Measurements from ENCODE around the gene AJAP1. TPM values are rescaled to one million over a fixed set of nuclear protein-coding genes. Genes with fewer than 3 reads are reported as not detected.

AJAP1 gene
- total RNA-seq, 2 experiments from 2014 or later, result not detected

- Mint-ChIP-seq H3K36me3 (no peaks in the 10 kb centered on the region), H3K27me3 (no peaks in the 10 kb centered on the region), H3K4me3 (no peak overlapping the region), H3K9me3 (no peaks in the 10 kb centered on the region), H3K27ac (no peak overlapping the region), H3K4me1 (no peaks in the 10 kb centered on the region)
- no peak for DNase-seq
Observed at GRCh38 chr1:4781646-4782045, 127.2 kb downstream of the AJAP1 start.

DNA sequence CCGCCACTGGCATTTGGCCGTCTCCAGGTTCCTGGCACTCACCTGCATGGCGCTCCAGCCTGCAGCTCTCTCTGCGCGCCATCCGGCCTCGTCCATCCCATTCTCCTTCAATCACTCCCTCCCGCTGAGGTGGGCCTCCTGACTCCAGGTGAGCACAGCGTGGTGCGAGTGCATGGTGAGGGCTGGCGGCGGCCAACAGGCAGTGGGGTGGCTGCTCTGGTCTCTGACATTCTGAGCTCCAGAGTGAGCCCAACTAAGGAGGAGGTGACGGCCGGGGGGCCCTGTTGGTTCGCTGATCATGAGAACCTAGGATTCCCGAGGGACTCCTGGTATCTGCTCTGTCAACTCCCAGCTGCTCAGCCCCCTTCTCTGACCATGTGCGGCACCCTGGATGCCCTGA lies 130.4 kb downstream of the AJAP1 start:
- Mint-ChIP-seq H3K9me3 (no peaks in the 10 kb centered on the region), H3K27me3 (no peaks in the 10 kb centered on the region), H3K36me3 (no peaks in the 10 kb centered on the region), H3K4me1 (no peaks in the 10 kb centered on the region), H3K27ac (no peak overlapping the region), H3K4me3 (no peak overlapping the region)
- no peak for DNase-seq

- Mint-ChIP-seq H3K9me3 (no peaks in the 10 kb centered on the region), H3K27ac (peak overlapping the region; percentile 25), H3K36me3 (no peaks in the 10 kb centered on the region), H3K4me3 (no peak overlapping the region), H3K4me1 (no peaks in the 10 kb centered on the region), H3K27me3 (no peaks in the 10 kb centered on the region)
- no peak for DNase-seq
Observed at GRCh38 chr1:4786055-4786454, 131.6 kb downstream of the AJAP1 start.

GRCh38 chr1:4787551-4787950 lies 133.1 kb downstream of the AJAP1 start:
- Mint-ChIP-seq H3K27ac (no peak overlapping the region), H3K36me3 (no peaks in the 10 kb centered on the region), H3K4me1 (no peaks in the 10 kb centered on the region), H3K27me3 (no peaks in the 10 kb centered on the region), H3K4me3 (no peak overlapping the region), H3K9me3 (no peaks in the 10 kb centered on the region)
- DNase-seq, result no peak

GRCh38 chr1:4792565-4792964 lies 138.2 kb downstream of the AJAP1 start:
- DNase-seq, result no peak
- peaks cover 1% of the 10 kb centered on the region for H3K4me1 Mint-ChIP-seq
- H3K27ac Mint-ChIP-seq, result no peak overlapping the region
- H3K27me3 Mint-ChIP-seq, result no peaks in the 10 kb centered on the region
- no peaks in the 10 kb centered on the region for H3K9me3 Mint-ChIP-seq
- H3K36me3 Mint-ChIP-seq, result no peaks in the 10 kb centered on the region
- H3K4me3 Mint-ChIP-seq, result no peak overlapping the region

- no peak for DNase-seq
- no peaks in the 10 kb centered on the region for H3K9me3 Mint-ChIP-seq
- H3K27ac Mint-ChIP-seq, result no peak overlapping the region
- H3K4me3 Mint-ChIP-seq, result no peak overlapping the region
- H3K36me3 Mint-ChIP-seq, result no peaks in the 10 kb centered on the region
- H3K4me1 Mint-ChIP-seq, result peaks cover 1% of the 10 kb centered on the region
- no peaks in the 10 kb centered on the region for H3K27me3 Mint-ChIP-seq
Observed at GRCh38 chr1:4794020-4794780, 139.8 kb downstream of the AJAP1 start.

GRCh38 chr1:4796161-4797015 lies 142.0 kb downstream of the AJAP1 start:
- Mint-ChIP-seq H3K27ac (no peak overlapping the region), H3K9me3 (no peaks in the 10 kb centered on the region), H3K36me3 (no peaks in the 10 kb centered on the region), H3K4me3 (no peak overlapping the region), H3K27me3 (peaks cover 10% of the 10 kb centered on the region), H3K4me1 (peaks cover 1% of the 10 kb centered on the region)
- DNase-seq, result no peak

- Mint-ChIP-seq H3K4me1 (peaks cover 1% of the 10 kb centered on the region), H3K27me3 (peaks cover 10% of the 10 kb centered on the region), H3K27ac (no peak overlapping the region), H3K36me3 (no peaks in the 10 kb centered on the region), H3K4me3 (no peak overlapping the region), H3K9me3 (no peaks in the 10 kb centered on the region)
- DNase-seq, result no peak
Observed at GRCh38 chr1:4797016-4797410, 142.6 kb downstream of the AJAP1 start.

GRCh38 chr1:4797429-4797828 lies 143.0 kb downstream of the AJAP1 start:
- H3K27me3 Mint-ChIP-seq, result peaks cover 10% of the 10 kb centered on the region
- no peaks in the 10 kb centered on the region for H3K9me3 Mint-ChIP-seq
- H3K36me3 Mint-ChIP-seq, result no peaks in the 10 kb centered on the region
- H3K27ac Mint-ChIP-seq, result no peak overlapping the region
- peaks cover 1% of the 10 kb centered on the region for H3K4me1 Mint-ChIP-seq
- no peak for DNase-seq
- H3K4me3 Mint-ChIP-seq, result no peak overlapping the region

DNA sequence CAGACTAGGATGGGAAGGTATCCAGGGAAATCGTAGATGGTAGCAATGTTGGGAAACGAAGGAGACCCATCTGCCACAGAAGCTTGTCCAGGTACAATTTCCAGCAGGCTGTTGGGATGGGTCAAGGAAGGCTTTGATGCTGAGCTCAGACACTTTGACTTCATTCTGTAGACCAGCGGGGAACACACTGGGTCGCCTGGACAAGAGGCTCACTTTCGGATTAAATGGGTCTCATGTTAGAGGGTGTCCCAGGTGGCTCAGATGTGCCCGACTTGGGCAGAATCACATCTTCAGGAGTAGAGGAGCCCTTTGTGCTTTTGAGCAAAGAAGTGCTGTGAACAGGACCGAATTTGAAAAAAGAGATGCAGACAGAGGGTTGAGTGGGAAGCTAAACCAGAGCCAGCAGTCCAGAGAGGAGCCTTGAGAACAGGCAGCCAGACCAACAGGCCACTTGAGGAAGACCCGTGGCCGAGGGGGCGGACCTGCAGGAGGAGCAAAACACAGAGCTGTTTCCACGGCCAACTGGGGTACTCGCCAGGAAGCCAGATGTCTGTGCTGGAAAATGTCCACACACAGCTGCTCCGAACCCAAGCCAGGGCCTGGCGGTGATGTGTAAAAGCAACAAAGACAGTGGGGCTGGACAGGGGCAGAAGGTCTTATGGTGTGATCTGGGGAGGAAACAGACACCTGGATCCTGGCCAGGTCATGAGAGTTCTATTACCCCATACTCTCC lies 146.9 kb downstream of the AJAP1 start:
- H3K27ac Mint-ChIP-seq, result no peak overlapping the region
- no peak overlapping the region for H3K4me3 Mint-ChIP-seq
- peaks cover 21% of the 10 kb centered on the region for H3K27me3 Mint-ChIP-seq
- DNase-seq, result no peak
- peaks cover under 1% of the 10 kb centered on the region for H3K9me3 Mint-ChIP-seq
- peaks cover 1% of the 10 kb centered on the region for H3K4me1 Mint-ChIP-seq
- no peaks in the 10 kb centered on the region for H3K36me3 Mint-ChIP-seq

DNA sequence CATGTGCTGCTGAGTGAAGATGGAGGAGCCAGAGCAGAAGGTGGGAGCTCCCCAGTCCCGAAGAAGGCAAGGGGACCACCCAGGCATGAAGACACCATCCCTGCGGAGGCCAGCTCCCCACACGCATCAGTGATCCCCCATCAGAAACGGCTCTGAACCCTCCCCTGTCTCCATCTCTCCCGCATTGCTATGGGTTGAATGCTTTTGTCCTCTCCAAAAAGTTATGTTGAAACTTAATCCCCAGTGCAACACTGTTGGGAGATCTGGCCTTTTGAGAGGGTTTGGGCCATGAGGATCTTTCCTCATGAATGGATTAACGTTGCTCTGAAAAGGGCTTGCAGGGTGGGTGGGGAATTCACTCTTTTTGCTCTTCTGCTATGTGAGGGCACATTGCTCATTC lies 147.6 kb downstream of the AJAP1 start:
- DNase-seq, result no peak
- Mint-ChIP-seq H3K4me1 (no peaks in the 10 kb centered on the region), H3K4me3 (no peak overlapping the region), H3K27ac (no peak overlapping the region), H3K36me3 (no peaks in the 10 kb centered on the region), H3K27me3 (peaks cover 23% of the 10 kb centered on the region), H3K9me3 (peaks cover 3% of the 10 kb centered on the region)

GRCh38 chr1:4803335-4803734 lies 148.9 kb downstream of the AJAP1 start:
- Mint-ChIP-seq H3K4me1 (no peaks in the 10 kb centered on the region), H3K9me3 (peaks cover 3% of the 10 kb centered on the region), H3K36me3 (no peaks in the 10 kb centered on the region), H3K4me3 (no peak overlapping the region), H3K27ac (no peak overlapping the region), H3K27me3 (peaks cover 31% of the 10 kb centered on the region)
- no peak for DNase-seq

DNA sequence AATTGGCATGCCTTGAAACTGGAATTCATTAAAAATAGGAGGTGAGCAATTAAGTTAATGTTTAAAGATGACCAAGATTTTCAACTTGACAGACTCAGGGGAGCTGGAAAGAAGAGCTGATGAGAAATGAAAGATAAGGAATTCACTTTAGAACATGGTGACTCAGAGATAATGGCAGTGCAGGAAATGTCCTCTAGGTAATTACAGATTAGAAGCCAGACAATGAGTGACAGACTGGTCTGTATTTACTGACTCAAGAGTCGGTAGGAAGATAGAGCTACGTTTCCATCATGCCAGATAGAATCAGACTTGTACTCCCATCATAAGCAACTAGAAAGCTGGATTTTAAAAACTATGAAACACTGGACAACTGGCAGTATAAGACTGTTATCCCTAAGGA lies 151.6 kb downstream of the AJAP1 start:
- no peaks in the 10 kb centered on the region for H3K36me3 Mint-ChIP-seq
- H3K4me3 Mint-ChIP-seq, result no peak overlapping the region
- H3K27me3 Mint-ChIP-seq, result peaks cover 32% of the 10 kb centered on the region
- no peak for DNase-seq
- peaks cover 4% of the 10 kb centered on the region for H3K9me3 Mint-ChIP-seq
- H3K27ac Mint-ChIP-seq, result no peak overlapping the region
- H3K4me1 Mint-ChIP-seq, result no peaks in the 10 kb centered on the region

DNA sequence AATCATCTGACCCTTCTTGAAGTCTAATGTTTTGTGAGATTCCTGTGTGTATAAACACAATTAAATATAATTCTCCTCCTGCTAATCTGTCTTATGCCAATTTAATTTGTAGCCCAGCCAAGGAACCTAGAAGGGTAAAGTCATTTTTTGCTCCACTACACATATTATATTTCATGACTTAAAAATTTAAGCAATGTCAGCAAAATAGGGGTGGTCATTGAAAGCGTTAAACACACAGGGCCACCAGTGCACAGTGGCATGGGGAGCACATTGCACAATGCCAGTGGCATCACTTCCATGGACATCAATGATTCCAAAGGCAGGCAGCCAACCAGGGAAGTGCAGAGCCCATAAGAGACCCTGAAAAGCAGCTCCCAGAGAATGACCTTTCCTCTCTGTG lies 166.1 kb downstream of the AJAP1 start:
- H3K9me3 Mint-ChIP-seq, result peaks cover 19% of the 10 kb centered on the region
- peaks cover 7% of the 10 kb centered on the region for H3K27me3 Mint-ChIP-seq
- no peak for DNase-seq
- H3K4me3 Mint-ChIP-seq, result no peak overlapping the region
- H3K4me1 Mint-ChIP-seq, result no peaks in the 10 kb centered on the region
- no peaks in the 10 kb centered on the region for H3K36me3 Mint-ChIP-seq
- no peak overlapping the region for H3K27ac Mint-ChIP-seq

DNA sequence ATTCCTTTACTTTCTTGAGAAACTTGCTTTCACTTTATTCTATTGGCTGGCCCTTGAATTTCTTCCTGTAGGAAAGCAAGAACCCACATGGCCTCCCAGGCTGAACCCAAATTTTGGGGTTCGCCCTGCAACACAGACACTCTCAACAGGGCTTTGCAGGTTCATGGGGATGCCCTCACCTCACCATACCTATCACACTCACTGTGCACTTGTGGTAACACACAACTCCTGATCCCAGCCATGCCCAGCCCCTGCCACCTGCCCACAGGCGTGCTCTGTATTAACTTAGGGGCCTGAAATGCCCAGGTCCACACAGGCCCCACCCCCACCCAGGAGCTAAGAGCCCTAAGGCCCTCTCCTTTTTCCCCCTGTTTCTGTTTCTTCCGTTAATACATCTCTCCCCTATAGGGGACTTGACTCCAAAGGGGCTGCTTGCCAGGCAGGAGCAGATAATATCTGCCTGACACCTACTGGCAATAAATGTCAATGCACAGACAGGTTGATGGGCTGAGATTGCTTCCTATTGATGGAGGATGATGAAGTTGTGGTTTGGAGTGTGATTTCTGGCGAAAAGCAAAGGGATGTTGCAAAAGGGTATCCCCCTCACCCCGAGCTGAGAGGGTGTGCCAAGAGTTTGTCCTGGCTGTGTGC lies 171.5 kb downstream of the AJAP1 start:
- peaks cover 9% of the 10 kb centered on the region for H3K9me3 Mint-ChIP-seq
- no peaks in the 10 kb centered on the region for H3K4me1 Mint-ChIP-seq
- no peak overlapping the region for H3K27ac Mint-ChIP-seq
- no peaks in the 10 kb centered on the region for H3K36me3 Mint-ChIP-seq
- no peak for DNase-seq
- H3K4me3 Mint-ChIP-seq, result no peak overlapping the region
- no peaks in the 10 kb centered on the region for H3K27me3 Mint-ChIP-seq

All from activated naive CD8-positive, alpha-beta T cell treated with anti-CD3 and anti-CD28 coated beads for 36 hours (primary cell).